ENCODE data around the gene ICE1. TPM values are rescaled to one million over a fixed set of nuclear protein-coding genes. Genes with fewer than 3 reads are reported as not detected.

The ICE1 gene
- total and polyA plus RNA-seq, 9 of the 15 experiments (the other 6 are each of a cell fraction or from before 2014, with no cell fraction given) = 4.9 to 47.4 (median 28.2) TPM

GRCh38 chr5:5533927-5534326, 111.5 kb downstream of the ICE1 start:
- 0% methylated on average over 9 of the region's 9 CpGs for WGBS (ENCODE audit: insufficient coverage, low coverage, missing lambda C conversion rate)
- Histone ChIP-seq H3K4me3 (no peak overlapping the region), H3K79me2 (ENCODE audit: control insufficient read depth, insufficient read depth, low read length) (no peaks in the 10 kb centered on the region), H3K36me3 (ENCODE audit: control insufficient read depth, insufficient read depth, low read length) (no peaks in the 10 kb centered on the region), H3K9me3 (replicated peaks; ENCODE audit: control insufficient read depth, insufficient read depth, low read depth, low read length) (no peaks in the 10 kb centered on the region), H3K27ac (ENCODE audit: extremely low read depth, low read depth, low read length) (no peak overlapping the region), H3K9me1 (ENCODE audit: control insufficient read depth, insufficient read depth, low read length) (no peaks in the 10 kb centered on the region), H3K9ac (ENCODE audit: insufficient read depth in 1 of 2, low read depth in 2 of 2, low read length in 2 of 2) (no peak overlapping the region), H4K20me1 (replicated peaks; ENCODE audit: control insufficient read depth, insufficient read depth, low read length) (0 out of 2 replicates have a peak, but pooled peaks cover 7% of the 10 kb centered on the region), H3K4me1 (replicated peaks in 1 of 2; ENCODE audit: control insufficient read depth in 2 of 2, insufficient read depth in 2 of 2, low read length in 2 of 2) (no peaks in the 10 kb centered on the region), H3K4me2 (ENCODE audit: insufficient read depth, low read length) (no peak overlapping the region), H2AFZ (ENCODE audit: low read depth, low read length) (no peak overlapping the region), H3K27me3 (ENCODE audit: control insufficient read depth in 2 of 2, insufficient read depth in 2 of 2, low read length in 2 of 2) (peaks cover 40 to 58% of the 10 kb centered on the region in 2 experiments; a peak in 4 of 5 replicates)
- TF ChIP-seq ZNF124 (CRISPR knock-in tag; IDR thresholded peaks at IDR 0.05) = no peak
- no peak for TF ChIP-seq SMARCB1 (IDR thresholded peaks at IDR 0.05; ENCODE audit: insufficient read length, low read depth)
- TF ChIP-seq ZNF318 (IDR thresholded peaks at IDR 0.05; ENCODE audit: borderline replicate concordance in 1 of 2, low read depth in 1 of 2) = no peak
- no peak for TF ChIP-seq E2F1 (CRISPR knock-in tag; IDR thresholded peaks at IDR 0.05)
- no peak for TF ChIP-seq SLC30A9 (CRISPR knock-in tag; IDR thresholded peaks at IDR 0.05)
- no peak for TF ChIP-seq CTCFL (IDR thresholded peaks at IDR 0.05; ENCODE audit: borderline replicate concordance, insufficient read depth, low read depth, low read length, poor library complexity, severe bottlenecking)
- TF ChIP-seq MXI1 (IDR thresholded peaks at IDR 0.05; ENCODE audit: low read depth, low read length) = no peak
- TF ChIP-seq GATA2 (CRISPR knock-in tag; IDR thresholded peaks at IDR 0.05) = no peak
- in situ Hi-C loops (cut with MboI) (no loop called here), intact Hi-C loops (cut with micrococcal nuclease) (no loop called here)
- ChIA-PET CTCF (ENCODE audit: low intra/inter-chr PET ratio) (no interaction called here), POLR2A (interaction anchor here (0.9 kb wide), 1 partner anchor 38 kb away, joined by 5 read pairs; no protein-coding TSS in a partner anchor)
- ATAC-seq (no peak), DNase-seq (ENCODE audit: extremely low read depth in 1 of 4, low spot score in 3 of 4) (no peak), FAIRE-seq (no peak)
- BruUV-seq (replicated peaks) = no TSS peak

Measured in K562 (cell line).